ENCODE results near the gene CARD14. TPM values are rescaled to one million over a fixed set of nuclear protein-coding genes. Genes with fewer than 3 reads are reported as not detected.
A peak's percentile ranks its signal among the peaks of the same experiment; 100 is the strongest.

Gene CARD14
- total RNA-seq, 1 experiment from 2014 or later: 0.24 TPM

- H3K4me1 ChIP-seq (ENCODE audit: insufficient read depth, low read length): no peaks in the 10 kb centered on the region
- WGBS (ENCODE audit: extremely low coverage, insufficient read length, low lambda C conversion rate): no CpG with 5 or more reads among the region's 18 CpGs
- H3K9me3 ChIP-seq (ENCODE audit: control insufficient read depth, low read depth, low read length): no peaks in the 10 kb centered on the region
- Mint-ChIP-seq H3K27ac (no peak overlapping the region), H3K9me3 (no peaks in the 10 kb centered on the region), H3K4me1 (no peaks in the 10 kb centered on the region), H3K4me3 (no peak overlapping the region), H3K27me3 (ENCODE audit: low read depth) (no peaks in the 10 kb centered on the region), H3K36me3 (ENCODE audit: insufficient read depth in 1 of 3, low read depth in 3 of 3) (peaks cover 71 to 98% (median 97%) of the 10 kb centered on the region in 3 experiments)
- H2AFZ ChIP-seq (ENCODE audit: low read length): no peak overlapping the region
- H2BK5ac ChIP-seq (ENCODE audit: insufficient read length, low read length): no peak overlapping the region
- no peaks in the 10 kb centered on the region for H3K27me3 ChIP-seq (ENCODE audit: insufficient read depth, low read length)
- no peak overlapping the region for H3K4ac ChIP-seq (ENCODE audit: low read depth, low read length)
- H3K23me2 ChIP-seq (ENCODE audit: insufficient read length, low read depth, low read length, poor library complexity, severe bottlenecking): no peaks in the 10 kb centered on the region
- no peak overlapping the region for H2BK15ac ChIP-seq (ENCODE audit: low read depth, low read length)
- no peak overlapping the region for H4K8ac ChIP-seq (replicated peaks; ENCODE audit: insufficient read length, low read depth, low read length)
- H4K20me1 ChIP-seq (ENCODE audit: control insufficient read depth, insufficient read depth, insufficient read length): no peaks in the 10 kb centered on the region
- no peak overlapping the region for H3K4me2 ChIP-seq (ENCODE audit: insufficient read depth, insufficient read length, low read length)
- no peak overlapping the region for H3T11ph ChIP-seq (ENCODE audit: low read length)
- H3K79me2 ChIP-seq (ENCODE audit: insufficient read depth, low read length): no peaks in the 10 kb centered on the region; the same call in 1 of the 2 replicates
- no peak overlapping the region for H3K9ac ChIP-seq (ENCODE audit: extremely low read depth, insufficient read length, low read length)
- no peak overlapping the region for H3K56ac ChIP-seq (ENCODE audit: insufficient read length, low read depth, low read length)
- no peak overlapping the region for H2BK12ac ChIP-seq (ENCODE audit: insufficient read length, low read depth, low read length)
- no peak overlapping the region for H3K14ac ChIP-seq (ENCODE audit: insufficient read depth, low read length)
- no peak overlapping the region for H4K5ac ChIP-seq (ENCODE audit: insufficient read length, low read depth, low read length)
- H3K23ac ChIP-seq (ENCODE audit: insufficient read length, low read depth, low read length): no peak overlapping the region
- H2AK5ac ChIP-seq (ENCODE audit: insufficient read length, low read length): no peak overlapping the region
- no peak overlapping the region for H2BK20ac ChIP-seq (ENCODE audit: low read depth, low read length, poor library complexity, severe bottlenecking)
- no peak overlapping the region for H3K27ac ChIP-seq (ENCODE audit: insufficient read length, low read depth, low read length)
- no peak for TF ChIP-seq CTCF (conservative IDR thresholded peaks at IDR 0.05)
- no peak overlapping the region for H4K91ac ChIP-seq (ENCODE audit: insufficient read length, low read depth, low read length)
- H3K18ac ChIP-seq (ENCODE audit: insufficient read length, low read depth, low read length): no peak overlapping the region
- peak; percentile 24 for DNase-seq
- H2BK120ac ChIP-seq (ENCODE audit: low read depth, low read length, poor library complexity, severe bottlenecking): no peak overlapping the region
- no peaks in the 10 kb centered on the region for H3K79me1 ChIP-seq (ENCODE audit: insufficient read depth, low read depth, low read length, poor library complexity, severe bottlenecking)
These were observed 30.9 kb upstream of the CARD14 start for GRCh38 chr17:80138856-80139426.
